ENCODE measurements around the gene AQP12A.

- no peak for TF ChIP-seq CTCF (IDR thresholded peaks at IDR 0.05)
- TF ChIP-seq POLR2A (IDR thresholded peaks at IDR 0.05): no peak
- no peak for TF ChIP-seq EP300 (IDR thresholded peaks at IDR 0.05)
Observed at GRCh38 chr2:240742602-240743095, 51.0 kb downstream of the AQP12A start.

All from stomach (tissue), 4 donors.